Stimulated activated naive CD8-positive, alpha-beta T cell treated with anti-CD3 and anti-CD28 coated beads, Interleukin-15, amount 100 ng/mL, for 72 hours (primary cell): ENCODE data around the gene PDE6B.
A peak's percentile ranks its signal among the peaks of the same experiment; 100 is the strongest.

Experiments
- ATAC-seq: fragments of 150-1000 bp; cut with Tn5 transposase; 2 replicates; pipeline ENCODE4 v1.10.0; 2021; ENCODE audit warnings: mild to moderate bottlenecking, moderate library complexity
- DNase-seq, 2 donors: peaks; one replicate each; pipeline ENCODE4 v3.0.0; 2021 to 2022
- H3K27ac Mint-ChIP-seq, 2 donors: one replicate each; pipeline ENCODE4 v1.8.0; 2022; ENCODE audit warnings: mild to moderate bottlenecking in 2 of 2, mixed read lengths in 2 of 2, moderate library complexity in 2 of 2
- H3K27me3 Mint-ChIP-seq: one replicate; pipeline ENCODE4 v1.8.0; 2022; ENCODE audit warnings: mixed read lengths
- H3K4me1 Mint-ChIP-seq: one replicate; pipeline ENCODE4 v1.8.0; 2022; ENCODE audit warnings: mild to moderate bottlenecking, mixed read lengths
- H3K4me3 Mint-ChIP-seq, 2 donors: one replicate each; pipeline ENCODE4 v1.8.0; 2022; ENCODE audit warnings: mild to moderate bottlenecking in 2 of 2, mixed read lengths in 2 of 2, moderate library complexity in 1 of 2
- H3K9me3 Mint-ChIP-seq, 2 donors: one replicate each; pipeline ENCODE4 v1.8.0; 2022; ENCODE audit warnings: mixed read lengths in 2 of 2

The PDE6B gene

DNA sequence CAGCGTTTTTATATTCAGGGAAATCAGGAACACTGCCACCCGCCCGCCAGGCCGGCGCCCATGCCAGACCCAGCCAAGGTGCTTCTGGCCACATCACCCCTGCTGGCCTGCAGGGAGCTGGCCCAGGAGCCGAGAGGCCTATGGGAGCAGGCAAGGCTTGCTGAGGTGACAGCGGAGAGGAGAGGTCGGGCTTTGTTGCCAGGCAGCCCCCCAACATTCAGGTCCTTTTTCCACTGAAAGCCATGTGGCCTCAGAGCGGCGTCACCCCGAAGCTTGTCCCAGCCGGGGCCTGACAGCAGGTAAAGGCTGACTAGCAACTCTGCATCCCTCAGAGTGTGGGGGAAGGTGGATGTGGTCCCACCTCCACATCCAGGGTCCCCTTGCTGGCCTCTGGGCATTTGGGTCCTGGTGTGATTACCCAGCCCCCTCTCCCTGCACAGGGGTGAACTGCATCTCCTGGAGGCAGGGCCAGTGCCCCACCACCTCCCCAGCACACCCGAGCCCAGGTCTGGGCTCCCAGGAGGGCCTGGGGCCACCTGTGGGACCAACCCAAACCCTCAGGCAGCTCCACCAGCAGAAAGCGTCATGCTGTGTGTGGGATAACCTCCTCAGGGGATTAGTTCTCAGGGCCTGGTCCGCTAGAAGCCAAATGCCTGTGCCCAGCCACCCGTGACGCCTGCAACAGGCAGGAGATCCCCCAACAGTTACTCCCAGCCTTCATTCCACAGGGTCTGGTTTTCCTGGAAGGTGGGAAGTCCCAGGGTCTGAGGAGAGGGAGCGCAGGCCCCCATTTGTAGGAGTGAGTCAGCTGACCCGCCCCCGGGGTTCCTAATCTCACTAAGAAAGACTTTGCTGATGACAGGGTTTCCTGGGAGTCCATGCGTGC is at the start of gene PDE6B:
TSS of gene PDE6B (plus strand) at position 869 of the 886 bp plus-strand sequence. CDS start 54 bp downstream, outside the sequence.
- peaks cover 39% of the 10 kb centered on the region for H3K27me3 Mint-ChIP-seq
- no peak within 1 kb of the TSS for H3K4me3 Mint-ChIP-seq
- DNase-seq: no peak
- no peak within 1 kb of the TSS for H3K27ac Mint-ChIP-seq
- ATAC-seq: peak; percentile 30
- no peaks in the 10 kb centered on the region for H3K9me3 Mint-ChIP-seq
- H3K4me1 Mint-ChIP-seq: no peaks in the 10 kb centered on the region

- Mint-ChIP-seq H3K27ac (no peak within 1 kb of the TSS), H3K9me3 (no peaks in the 10 kb centered on the region), H3K4me3 (peak within 1 kb of the TSS; percentile 69 to 80), H3K4me1 (peaks cover 24% of the 10 kb centered on the region), H3K27me3 (peaks cover 85% of the 10 kb centered on the region)
- ATAC-seq (peak; percentile 10), DNase-seq (no peak)
These were observed 49.0 kb upstream of the PDE6B start, which contains the start of gene TMEM271 for GRCh38 chr4:576245-576821. Gene TMEM271, minus strand, starts transcription at chr4:576295. Its CDS starts 233 bp downstream, at chr4:576062.

DNA sequence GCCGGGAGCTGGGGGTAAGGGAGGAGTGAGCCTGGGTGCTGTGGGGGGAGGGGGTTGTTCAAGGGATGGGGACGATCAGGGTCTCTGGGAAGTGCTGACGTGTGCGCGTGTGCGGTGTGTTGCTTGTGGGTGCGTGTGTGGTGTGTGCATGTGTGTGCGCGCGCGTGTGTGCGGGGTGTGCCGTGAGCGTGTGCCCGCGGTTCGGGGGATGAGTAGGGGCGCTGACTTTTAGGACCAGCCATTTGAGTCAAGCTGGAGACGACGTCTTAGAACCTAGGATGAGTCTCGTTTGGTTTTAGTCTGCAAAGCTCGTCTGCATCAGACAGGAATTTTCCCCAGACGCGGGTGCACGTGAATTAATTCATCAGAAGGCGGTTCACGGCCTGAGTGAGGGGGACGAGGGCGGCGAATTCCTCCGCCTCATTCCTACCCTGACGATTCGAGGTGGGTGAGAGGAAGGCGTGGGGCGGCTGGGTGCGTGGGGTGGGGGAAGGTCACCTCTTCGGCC is 48.3 kb upstream of the PDE6B start:
- peaks cover 85% of the 10 kb centered on the region for H3K27me3 Mint-ChIP-seq
- no peak for ATAC-seq
- no peak for DNase-seq
- H3K4me1 Mint-ChIP-seq: peaks cover 24% of the 10 kb centered on the region
- peak overlapping the region; percentile 69 to 80 for H3K4me3 Mint-ChIP-seq
- no peaks in the 10 kb centered on the region for H3K9me3 Mint-ChIP-seq
- no peak overlapping the region for H3K27ac Mint-ChIP-seq

- H3K27me3 Mint-ChIP-seq: peaks cover 82% of the 10 kb centered on the region
- ATAC-seq: peak; percentile 44
- H3K4me3 Mint-ChIP-seq: peak overlapping the region; percentile 69 to 80
- DNase-seq: peak; percentile 25 to 30
- peaks cover 24% of the 10 kb centered on the region for H3K4me1 Mint-ChIP-seq
- no peaks in the 10 kb centered on the region for H3K9me3 Mint-ChIP-seq
- no peak overlapping the region for H3K27ac Mint-ChIP-seq
These were observed 47.6 kb upstream of the PDE6B start for GRCh38 chr4:577499-578450.

- peaks cover 5 to 6% of the 10 kb centered on the region in 2 donors for H3K9me3 Mint-ChIP-seq
- ATAC-seq (no peak), DNase-seq (no peak)
- H3K4me3 Mint-ChIP-seq: no peak overlapping the region
- H3K4me1 Mint-ChIP-seq: peaks cover 24% of the 10 kb centered on the region
- no peak overlapping the region for H3K27ac Mint-ChIP-seq
- peaks cover 80% of the 10 kb centered on the region for H3K27me3 Mint-ChIP-seq
These were observed 46.6 kb upstream of the PDE6B start for GRCh38 chr4:578451-579443.

- Mint-ChIP-seq H3K4me1 (peaks cover 24% of the 10 kb centered on the region), H3K4me3 (no peak overlapping the region), H3K9me3 (peaks cover 10 to 14% of the 10 kb centered on the region in 2 donors), H3K27me3 (peaks cover 78% of the 10 kb centered on the region), H3K27ac (no peak overlapping the region)
- ATAC-seq (no peak), DNase-seq (no peak)
These were observed 45.7 kb upstream of the PDE6B start for GRCh38 chr4:579543-580175.

DNA sequence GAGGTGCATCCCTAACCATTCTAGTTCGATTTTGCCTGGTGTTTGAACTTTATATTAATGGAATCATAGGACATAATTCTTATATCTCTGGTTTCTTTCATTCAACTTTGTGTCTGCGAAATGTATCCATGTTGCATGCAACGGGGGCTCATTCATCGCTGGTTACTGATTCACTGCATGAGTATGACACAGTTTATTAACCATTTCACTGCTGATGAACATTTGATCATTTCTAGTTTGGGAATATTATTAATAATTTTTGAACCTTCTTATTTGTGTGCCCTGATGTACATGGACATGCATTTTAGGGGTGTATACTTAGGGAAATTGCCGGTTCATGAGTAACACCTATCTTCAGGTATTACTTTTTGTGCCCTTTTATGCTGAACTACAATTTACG is 44.2 kb upstream of the PDE6B start:
- H3K27me3 Mint-ChIP-seq: peaks cover 88% of the 10 kb centered on the region
- peaks cover 14 to 18% of the 10 kb centered on the region in 2 donors for H3K9me3 Mint-ChIP-seq
- ATAC-seq: no peak

DNA sequence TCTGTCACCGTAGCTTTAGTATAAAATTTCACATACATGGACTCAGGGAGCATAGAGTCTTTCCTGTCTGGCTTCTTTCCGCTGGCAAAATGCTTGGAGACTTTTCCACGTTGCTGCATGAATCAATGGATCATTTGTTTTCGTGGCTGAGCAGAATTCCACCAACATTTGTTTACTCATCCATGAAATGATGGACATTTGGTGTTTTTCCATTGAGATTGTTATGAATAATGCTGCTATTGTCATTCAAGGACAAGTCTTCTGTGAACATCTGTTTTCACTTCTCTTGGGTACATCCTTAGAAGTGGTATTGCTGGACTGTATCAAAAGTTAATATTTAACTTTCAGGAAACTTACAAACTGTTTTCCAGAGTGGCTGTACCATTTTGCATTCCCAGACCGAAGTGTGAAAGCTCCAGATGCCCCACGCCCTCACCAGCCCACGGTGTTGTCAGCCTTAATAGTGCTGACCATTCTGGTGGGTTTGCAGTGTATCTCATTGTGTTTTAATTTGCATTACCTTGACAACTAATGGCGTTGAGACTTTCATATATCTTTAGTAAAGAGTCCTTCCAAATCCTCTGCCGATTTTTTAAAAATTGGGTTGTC is 43.5 kb upstream of the PDE6B start:
- peaks cover 89% of the 10 kb centered on the region for H3K27me3 Mint-ChIP-seq
- H3K27ac Mint-ChIP-seq: no peak overlapping the region
- H3K4me3 Mint-ChIP-seq: no peak overlapping the region
- H3K9me3 Mint-ChIP-seq: peaks cover 14 to 20% of the 10 kb centered on the region in 2 donors
- peaks cover 22% of the 10 kb centered on the region for H3K4me1 Mint-ChIP-seq
- DNase-seq: no peak
- ATAC-seq: no peak

More for the DNA sequence above, 44.2 kb upstream of the PDE6B start:
- peaks cover 24% of the 10 kb centered on the region for H3K4me1 Mint-ChIP-seq
- no peak overlapping the region for H3K27ac Mint-ChIP-seq
- no peak overlapping the region for H3K4me3 Mint-ChIP-seq
- DNase-seq: no peak

- no peak for ATAC-seq
- no peak overlapping the region for H3K27ac Mint-ChIP-seq
These were observed 41.6 kb upstream of the PDE6B start for GRCh38 chr4:583820-584219.

DNA sequence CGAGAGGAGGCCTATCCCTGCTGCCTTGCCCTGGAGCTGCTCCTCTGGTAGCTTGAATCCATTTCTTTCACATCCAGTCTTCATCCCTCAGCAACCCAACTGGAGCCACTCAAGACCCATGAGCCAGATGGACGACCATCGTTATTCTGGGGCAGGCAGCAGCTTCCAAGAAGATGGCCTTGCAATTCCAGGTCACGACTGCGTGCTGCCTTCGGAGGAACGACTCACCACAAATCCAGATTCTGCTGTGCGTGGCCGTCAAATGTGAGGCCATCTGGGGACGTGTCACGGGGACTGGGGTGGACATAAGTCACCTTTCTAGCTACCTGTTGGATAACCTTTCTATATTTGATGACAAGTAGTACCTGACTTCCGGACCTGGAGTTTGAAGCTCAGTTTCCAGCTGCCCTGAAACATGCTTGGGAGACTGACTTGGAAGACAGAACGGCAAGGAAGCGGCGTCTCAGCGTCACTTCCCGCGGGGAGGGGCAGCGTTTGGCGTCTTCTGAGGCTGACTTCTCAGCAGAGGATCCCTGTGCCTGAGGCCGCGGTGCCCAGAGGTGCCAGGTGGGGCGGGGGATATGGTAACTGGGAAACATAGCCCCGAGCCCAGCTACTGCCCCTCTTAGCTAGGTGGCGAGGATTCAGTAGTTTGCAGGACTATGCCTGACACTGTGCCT is 37.6 kb upstream of the PDE6B start:
- H3K27ac Mint-ChIP-seq: no peak overlapping the region
- peaks cover 19 to 20% of the 10 kb centered on the region in 2 donors for H3K9me3 Mint-ChIP-seq
- no peak for DNase-seq
- no peak overlapping the region for H3K4me3 Mint-ChIP-seq
- ATAC-seq: no peak
- no peaks in the 10 kb centered on the region for H3K4me1 Mint-ChIP-seq
- peaks cover 67% of the 10 kb centered on the region for H3K27me3 Mint-ChIP-seq

More at GRCh38 chr4:583820-584219, 41.6 kb upstream of the PDE6B start:
- H3K27me3 Mint-ChIP-seq: peaks cover 88% of the 10 kb centered on the region
- H3K4me3 Mint-ChIP-seq: no peak overlapping the region
- H3K4me1 Mint-ChIP-seq: peaks cover 5% of the 10 kb centered on the region
- DNase-seq: no peak
- H3K9me3 Mint-ChIP-seq: peaks cover 19 to 20% of the 10 kb centered on the region in 2 donors

GRCh38 chr4:588351-588849 is 37.0 kb upstream of the PDE6B start:
- Mint-ChIP-seq H3K27me3 (peaks cover 63% of the 10 kb centered on the region), H3K9me3 (peaks cover 16 to 17% of the 10 kb centered on the region in 2 donors), H3K27ac (no peak overlapping the region), H3K4me1 (no peaks in the 10 kb centered on the region), H3K4me3 (no peak overlapping the region)
- DNase-seq: no peak
- ATAC-seq: no peak

DNA sequence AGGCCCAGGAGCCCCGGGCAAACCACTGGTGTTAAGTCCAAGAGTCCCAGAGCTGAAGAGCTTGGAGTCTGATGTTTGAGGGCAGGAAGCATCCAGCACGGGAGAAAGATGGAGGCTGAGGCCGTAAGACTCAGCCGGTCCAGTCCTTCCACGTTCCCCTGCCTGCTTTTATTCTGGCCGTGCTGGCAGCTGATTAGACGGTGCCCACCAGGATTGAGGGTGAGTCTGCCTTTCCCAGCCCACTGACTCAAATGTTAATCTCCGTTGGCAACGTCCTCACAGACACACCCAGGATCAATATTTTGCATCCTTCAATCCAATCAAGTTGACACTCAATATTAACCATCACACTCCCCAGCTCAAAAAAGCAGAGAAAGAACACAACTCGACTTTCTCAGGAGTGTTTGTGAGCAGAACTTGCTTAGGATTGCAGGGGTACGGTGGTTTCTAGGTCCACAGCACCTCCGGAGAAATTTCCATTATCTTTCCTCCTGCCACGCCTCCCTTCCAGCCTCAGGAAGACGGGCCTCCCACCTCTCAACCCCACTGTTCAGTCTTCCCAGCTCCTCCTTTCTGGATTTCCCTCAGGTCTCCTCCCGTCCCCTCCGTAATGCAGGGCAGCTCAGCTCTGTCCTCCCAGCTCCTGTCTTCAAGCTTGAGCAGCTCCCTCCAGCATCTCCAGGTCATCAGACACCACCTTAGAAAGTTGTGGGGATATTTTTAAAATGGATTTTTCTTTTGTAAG is 36.0 kb upstream of the PDE6B start:
- Mint-ChIP-seq H3K9me3 (peaks cover 7 to 10% of the 10 kb centered on the region in 2 donors), H3K27me3 (peaks cover 53% of the 10 kb centered on the region), H3K4me1 (no peaks in the 10 kb centered on the region), H3K27ac (no peak overlapping the region), H3K4me3 (no peak overlapping the region)
- DNase-seq: no peak
- no peak for ATAC-seq
